SH-SY5Y (cell line): Measurements from ENCODE around the gene ANKS3.

Source experiments
- GATA2 ChIP-seq: IDR thresholded peaks from 2 replicates; pipeline ENCODE4 v1.6.1; 2011; ENCODE audit warnings: mild to moderate bottlenecking, low read depth, low read length
- GATA3 ChIP-seq: IDR thresholded peaks from 2 replicates; pipeline ENCODE4 v1.6.1; 2011; ENCODE audit warnings: low read depth, mild to moderate bottlenecking, low read length, moderate library complexity

- TF ChIP-seq GATA3: no peak
- no peak for TF ChIP-seq GATA2
These were observed 32.9 kb downstream of the ANKS3 start for GRCh38 chr16:4700997-4701743.
